Measurements from ENCODE around the gene RHBDF1. TPM values are rescaled to one million over a fixed set of nuclear protein-coding genes. Genes with fewer than 3 reads are reported as not detected.

Gene RHBDF1
- total and polyA plus RNA-seq, 2 of the 13 experiments (the other 11 are each of a cell fraction or from before 2014, with no cell fraction given) = 5.4 to 26.9 TPM

- TF ChIP-seq SMAD9 (CRISPR knock-in tag; IDR thresholded peaks at IDR 0.05) (no peak; the same call in 1 of the 2 replicates), ZMAT5 (CRISPR knock-in tag; IDR thresholded peaks at IDR 0.05; ENCODE audit: borderline replicate concordance, low read depth) (no peak), IRF9 (CRISPR knock-in tag; IDR thresholded peaks at IDR 0.05; ENCODE audit: borderline replicate concordance) (no peak), JUN (CRISPR knock-in tag; IDR thresholded peaks at IDR 0.05) (no peak; the same call in 1 of the 2 replicates), ZNF737 (CRISPR knock-in tag; IDR thresholded peaks at IDR 0.05; ENCODE audit: borderline replicate concordance) (no peak), MEIS2 (CRISPR knock-in tag; IDR thresholded peaks at IDR 0.05) (peak; percentile 74), ZNF34 (CRISPR knock-in tag; IDR thresholded peaks at IDR 0.05; ENCODE audit: borderline replicate concordance) (no peak), MAFF (IDR thresholded peaks at IDR 0.05; ENCODE audit: low read depth, low read length) (no peak), ZNF850 (CRISPR knock-in tag; conservative IDR thresholded peaks at IDR 0.05) (no peak), HMGXB3 (CRISPR knock-in tag; IDR thresholded peaks at IDR 0.05; ENCODE audit: borderline replicate concordance) (peak; percentile 81; the same call in 1 of the 2 replicates), DPF2 (CRISPR knock-in tag; IDR thresholded peaks at IDR 0.05; ENCODE audit: borderline replicate concordance, low read depth) (no peak), SMAD3 (CRISPR knock-in tag; IDR thresholded peaks at IDR 0.05) (no peak), KMT2B (CRISPR knock-in tag; IDR thresholded peaks at IDR 0.05) (peak; percentile 67; the same call in 1 of the 2 replicates), AGO1 (IDR thresholded peaks at IDR 0.05; ENCODE audit: low read depth, low read length, poor library complexity, severe bottlenecking) (peak; percentile 51), ZNF451 (CRISPR knock-in tag; IDR thresholded peaks at IDR 0.05) (peak; percentile 83), BORCS8-MEF2B (CRISPR knock-in tag; IDR thresholded peaks at IDR 0.05) (peak; percentile 45; the same call in 1 of the 2 replicates), ZNF616 (CRISPR knock-in tag; IDR thresholded peaks at IDR 0.05; ENCODE audit: low read depth) (peak; percentile 78; the same call in 1 of the 2 replicates), ZBTB1 (CRISPR knock-in tag; IDR thresholded peaks at IDR 0.05; ENCODE audit: borderline replicate concordance) (no peak), STAT5B (CRISPR knock-in tag; IDR thresholded peaks at IDR 0.05) (0 out of 2 replicates have a peak, but pooled peaks have one; percentile 29), ZXDC (CRISPR knock-in tag; IDR thresholded peaks at IDR 0.05) (peak; percentile 76; the same call in 1 of the 2 replicates)
Measured at GRCh38 chr16:53346-54236, 18.8 kb downstream of the RHBDF1 start, which contains the start of the genes POLR3K and SNRNP25 (continued).

Data from HepG2 (cell line).